HepG2 (cell line): Measurements from ENCODE around the gene CNTRL. TPM values are rescaled to one million over a fixed set of nuclear protein-coding genes. Genes with fewer than 3 reads are reported as not detected.

Source experiments
- BCLAF1 ChIP-seq: fragments of 450-650 bp; IDR thresholded peaks from 2 replicates; pipeline ENCODE4 v1.6.1; 2017; ENCODE audit warnings: mild to moderate bottlenecking
- CBX5 ChIP-seq: sonication (generic); formaldehyde crosslinking; IDR thresholded peaks from 2 replicates; pipeline ENCODE4 v1.4.0; 2020; ENCODE audit warnings: missing genetic modification reagents, borderline replicate concordance
- FOXO1 ChIP-seq: sonication (generic); formaldehyde crosslinking; IDR thresholded peaks from 2 replicates; pipeline ENCODE4 v1.4.0; 2020; ENCODE audit warnings: missing genetic modification reagents
- GZF1 ChIP-seq: sonication (generic); formaldehyde crosslinking; IDR thresholded peaks from 2 replicates; pipeline ENCODE4 v1.5.1; 2020; ENCODE audit warnings: mild to moderate bottlenecking, missing genetic modification reagents
- IKZF5 ChIP-seq: IDR thresholded peaks from 2 replicates; pipeline ENCODE4 v1.6.1; 2018; ENCODE audit warnings: missing genetic modification reagents, mild to moderate bottlenecking, missing compliant biosample characterization
- KLF6 ChIP-seq: IDR thresholded peaks from 2 replicates; pipeline ENCODE4 v1.8.0; 2016; ENCODE audit warnings: missing biosample characterization, missing genetic modification reagents
- NFKBIZ ChIP-seq: IDR thresholded peaks from 2 replicates; pipeline ENCODE4 v1.6.1; 2018; ENCODE audit warnings: missing genetic modification reagents, missing compliant biosample characterization
- RBM39 ChIP-seq: fragments of 200-400 bp; formaldehyde crosslinking; IDR thresholded peaks from one replicate; pipeline ENCODE4 v1.6.1; 2018; ENCODE audit warnings: antibody characterized with exemption, mild to moderate bottlenecking, low read depth, low read length; ENCODE audit not compliant: poor library complexity, severe bottlenecking
- SALL1 ChIP-seq: sonication (generic); formaldehyde crosslinking; IDR thresholded peaks from 2 replicates; pipeline ENCODE4 v1.8.0; 2022; ENCODE audit warnings: mild to moderate bottlenecking, missing genetic modification reagents
- SRSF9 ChIP-seq: fragments of 200-400 bp; formaldehyde crosslinking; IDR thresholded peaks from 2 replicates; pipeline ENCODE4 v1.6.1; 2018; ENCODE audit warnings: borderline replicate concordance, mild to moderate bottlenecking, low read depth, low read length; ENCODE audit not compliant: insufficient read depth, poor library complexity, severe bottlenecking
- TCF7 ChIP-seq: sonication (generic); IDR thresholded peaks from 2 replicates; pipeline ENCODE4 v1.6.1; 2016; ENCODE audit warnings: antibody characterized with exemption, low read depth
- YY1 ChIP-seq: IDR thresholded peaks from 2 replicates; pipeline ENCODE4 v1.6.1; 2011; ENCODE audit warnings: low read length, low read depth, moderate library complexity, mild to moderate bottlenecking; ENCODE audit not compliant: insufficient read depth, insufficient replicate concordance
- ZBTB44 ChIP-seq: sonication (generic); formaldehyde crosslinking; IDR thresholded peaks from 2 replicates; pipeline ENCODE4 v1.4.0; 2020; ENCODE audit warnings: missing genetic modification reagents
- ZFP36L2 ChIP-seq: sonication (generic); formaldehyde crosslinking; IDR thresholded peaks from 2 replicates; pipeline ENCODE4 v1.4.0; 2020; ENCODE audit warnings: missing genetic modification reagents
- ZNF12 ChIP-seq: sonication (generic); formaldehyde crosslinking; IDR thresholded peaks from 2 replicates; pipeline ENCODE4 v1.5.0; 2020; ENCODE audit warnings: missing genetic modification reagents
- ZNF34 ChIP-seq: sonication (generic); formaldehyde crosslinking; IDR thresholded peaks from 2 replicates; pipeline ENCODE4 v1.4.0; 2020; ENCODE audit warnings: mild to moderate bottlenecking, missing genetic modification reagents, borderline replicate concordance
- ZNF557 ChIP-seq: sonication (generic); formaldehyde crosslinking; IDR thresholded peaks from 2 replicates; pipeline ENCODE4 v1.4.0; 2020; ENCODE audit warnings: missing genetic modification reagents
- ZNF598 ChIP-seq: sonication (generic); formaldehyde crosslinking; IDR thresholded peaks from 2 replicates; pipeline ENCODE4 v1.5.1; 2020; ENCODE audit warnings: mild to moderate bottlenecking, missing genetic modification reagents, borderline replicate concordance
- ZNF770 ChIP-seq: sonication (generic); formaldehyde crosslinking; IDR thresholded peaks from 2 replicates; pipeline ENCODE4 v1.5.0; 2020; ENCODE audit warnings: mild to moderate bottlenecking, missing genetic modification reagents
- ZSCAN22 ChIP-seq: sonication (generic); formaldehyde crosslinking; IDR thresholded peaks from 2 replicates; pipeline ENCODE4 v1.4.0; 2020; ENCODE audit warnings: mild to moderate bottlenecking, missing genetic modification reagents
- polyA plus RNA-seq, 8 experiments: library from polyadenylated mRNA; depleted of rRNA in 3 of 8; stranded (reverse) in 7 of 8; unstranded in 1 of 8; fragments of >200 nt; fragmentation: Illumina TruSeq in 4 of 8; extraction: Trizol in 4 of 8; gene quantifications; 2 replicates each; pipeline versions ENCODE4 v1.2.1 to v1.2.3, GENCODE V29; 2011 to 2016; ENCODE audit warnings: low read depth in 4 of 8, missing spikeins in 1 of 8, mixed read lengths in 1 of 8; ENCODE audit not compliant: insufficient read depth in 1 of 8
- total RNA-seq, 5 experiments: library from RNA; depleted of rRNA; stranded (reverse); fragments of >200 nt; fragmentation: Illumina TruSeq; extraction: Trizol; gene quantifications; 2 replicates each; pipeline ENCODE4 v1.2.3, GENCODE V29; 2016; ENCODE audit warnings: low read depth in 1 of 5

Gene CNTRL
- total and polyA plus RNA-seq, 2 of the 13 experiments (the other 11 are each of a cell fraction or from before 2014, with no cell fraction given) = 7.5 to 11.8 TPM

GRCh38 chr9:121213136-121213806 lies 138.5 kb downstream of the CNTRL start (continued):
- no peak for TF ChIP-seq ZBTB44
- no peak for TF ChIP-seq GZF1 (CRISPR knock-in tag)
- TF ChIP-seq RBM39 = no peak
- no peak for TF ChIP-seq TCF7
- TF ChIP-seq ZSCAN22 = no peak
- no peak; the same call in 1 of the 2 replicates for TF ChIP-seq IKZF5 (CRISPR knock-in tag)
- no peak for TF ChIP-seq ZNF12
- no peak for TF ChIP-seq KLF6 (CRISPR knock-in tag)
- no peak for TF ChIP-seq ZNF598 (CRISPR knock-in tag)
- TF ChIP-seq SALL1 (CRISPR knock-in tag) = peak; percentile 62
- TF ChIP-seq SRSF9 = no peak
- TF ChIP-seq BCLAF1 = no peak
- peak; percentile 32; the same call in 1 of the 2 replicates for TF ChIP-seq CBX5 (CRISPR knock-in tag)
- TF ChIP-seq NFKBIZ = no peak
- no peak for TF ChIP-seq ZFP36L2 (CRISPR knock-in tag)
- TF ChIP-seq ZNF557 (CRISPR knock-in tag) = no peak
- TF ChIP-seq FOXO1 (CRISPR knock-in tag) = 0 out of 2 replicates have a peak, but pooled peaks have one; percentile 6
- TF ChIP-seq YY1 = peak; percentile 45
- TF ChIP-seq ZNF34 (CRISPR knock-in tag) = no peak
- TF ChIP-seq ZNF770 (CRISPR knock-in tag) = no peak
